ENCODE measurements around the gene CPN1. TPM values are rescaled to one million over a fixed set of nuclear protein-coding genes. Genes with fewer than 3 reads are reported as not detected.
"Not testable (repeated sequence)": the region's sequence is repeated elsewhere in the genome, so short reads cannot be mapped to it uniquely, and the experiment has no call there.

Gene CPN1
- total RNA-seq, 3 donors from 2014 or later (not counting 1 experiment from before 2014, with no cell fraction given) = not detected

DNA sequence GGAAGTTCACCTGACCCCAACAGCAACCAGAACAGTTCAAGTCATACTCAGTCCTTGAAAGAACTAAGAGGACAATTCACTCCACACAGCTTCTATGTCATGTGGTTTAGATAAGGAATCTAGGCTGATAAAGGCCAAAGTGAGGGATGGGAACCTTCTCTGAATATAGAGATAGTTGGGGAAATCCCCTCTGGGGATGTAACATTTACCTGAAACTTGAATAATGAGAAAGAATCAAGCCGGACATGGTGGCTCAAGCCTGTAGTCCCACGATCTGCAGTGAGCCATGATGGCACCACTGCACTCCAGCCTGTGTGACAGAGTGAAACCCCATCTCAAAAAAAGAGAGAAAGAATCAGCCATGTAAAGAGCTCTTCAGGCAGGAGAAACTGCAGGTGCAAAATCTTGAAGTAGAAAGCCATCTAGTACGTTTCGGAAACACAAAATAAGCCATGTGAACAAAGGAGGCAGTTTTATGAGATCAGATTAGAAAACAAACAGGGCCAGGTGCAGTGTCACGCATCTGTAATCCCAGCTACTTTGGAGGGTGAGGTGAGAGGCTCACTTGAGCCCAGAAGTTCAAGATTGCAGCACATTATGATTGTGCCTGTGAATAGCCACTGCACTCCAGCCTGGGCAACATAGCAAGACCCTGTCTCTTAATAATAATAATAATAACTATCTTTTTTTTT, 67.5 kb downstream of the CPN1 start:
- H3K36me3 ChIP-seq (ENCODE audit: control insufficient read depth, insufficient read depth, low read length) = no peaks in the 10 kb centered on the region
- no peaks in the 10 kb centered on the region for H3K9me3 Mint-ChIP-seq
- H3K4me1 Mint-ChIP-seq = peaks cover 12% of the 10 kb centered on the region in 2 donors
- peak overlapping the region; percentile 19 for H3K27ac ChIP-seq (ENCODE audit: low read length)
- intact Hi-C loops (cut with micrococcal nuclease) = loop anchor here (10.0 kb wide), 1 partner anchor 169 kb away; no protein-coding TSS in a partner anchor
- H3K4me3 Mint-ChIP-seq = no peak overlapping the region
- H3K4me1 ChIP-seq (ENCODE audit: control insufficient read depth, insufficient read depth, low read length) = peaks cover 8% of the 10 kb centered on the region
- H3K27ac Mint-ChIP-seq = no peak overlapping the region
- no peaks in the 10 kb centered on the region for H3K36me3 Mint-ChIP-seq
- H3K9me3 ChIP-seq (ENCODE audit: control insufficient read depth, insufficient read depth, low read length) = no peaks in the 10 kb centered on the region
- DNase-seq (no peak), ATAC-seq (no peak)
- H3K4me3 ChIP-seq (ENCODE audit: low read length) = no peak overlapping the region
- H3K27me3 Mint-ChIP-seq (ENCODE audit: low read depth in 2 of 2) = peaks cover 2 to 11% of the 10 kb centered on the region in 2 donors
- 57% methylated on average over 5 of the region's 5 CpGs for WGBS (ENCODE audit: insufficient coverage)
- no peaks in the 10 kb centered on the region for H3K27me3 ChIP-seq (ENCODE audit: control insufficient read depth, insufficient read depth, low read length)
- TF ChIP-seq, protein P1, sequence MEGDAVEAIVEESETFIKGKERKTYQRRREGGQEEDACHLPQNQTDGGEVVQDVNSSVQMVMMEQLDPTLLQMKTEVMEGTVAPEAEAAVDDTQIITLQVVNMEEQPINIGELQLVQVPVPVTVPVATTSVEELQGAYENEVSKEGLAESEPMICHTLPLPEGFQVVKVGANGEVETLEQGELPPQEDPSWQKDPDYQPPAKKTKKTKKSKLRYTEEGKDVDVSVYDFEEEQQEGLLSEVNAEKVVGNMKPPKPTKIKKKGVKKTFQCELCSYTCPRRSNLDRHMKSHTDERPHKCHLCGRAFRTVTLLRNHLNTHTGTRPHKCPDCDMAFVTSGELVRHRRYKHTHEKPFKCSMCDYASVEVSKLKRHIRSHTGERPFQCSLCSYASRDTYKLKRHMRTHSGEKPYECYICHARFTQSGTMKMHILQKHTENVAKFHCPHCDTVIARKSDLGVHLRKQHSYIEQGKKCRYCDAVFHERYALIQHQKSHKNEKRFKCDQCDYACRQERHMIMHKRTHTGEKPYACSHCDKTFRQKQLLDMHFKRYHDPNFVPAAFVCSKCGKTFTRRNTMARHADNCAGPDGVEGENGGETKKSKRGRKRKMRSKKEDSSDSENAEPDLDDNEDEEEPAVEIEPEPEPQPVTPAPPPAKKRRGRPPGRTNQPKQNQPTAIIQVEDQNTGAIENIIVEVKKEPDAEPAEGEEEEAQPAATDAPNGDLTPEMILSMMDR (IDR thresholded peaks at IDR 0.05) = no peak

DNA sequence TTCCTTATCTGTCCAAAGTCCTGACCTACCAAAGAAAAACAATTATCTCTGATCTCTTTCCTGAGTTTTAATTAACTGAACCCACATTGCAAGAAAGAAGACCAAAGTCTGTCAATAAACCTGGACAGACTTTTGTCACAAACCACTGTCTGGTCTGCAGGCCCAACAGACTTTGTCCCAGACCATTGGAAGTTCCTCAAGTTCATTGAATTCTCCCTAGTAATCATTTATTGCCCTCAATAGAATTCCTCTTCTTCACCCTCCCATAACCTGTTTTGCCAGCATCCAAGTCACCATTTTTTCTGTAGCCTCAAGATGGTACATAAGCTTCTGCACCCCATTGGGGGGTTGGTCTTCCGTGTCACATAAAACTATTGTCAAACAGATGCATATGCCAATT, 68.0 kb downstream of the CPN1 start:
- ATAC-seq = no peak
- H3K4me3 ChIP-seq (ENCODE audit: low read length) = no peak overlapping the region
- no peaks in the 10 kb centered on the region for H3K9me3 ChIP-seq (ENCODE audit: control insufficient read depth, insufficient read depth, low read length)
- no peak for DNase-seq
- no peaks in the 10 kb centered on the region for H3K27me3 ChIP-seq (ENCODE audit: control insufficient read depth, insufficient read depth, low read length)
- H3K27ac ChIP-seq (ENCODE audit: low read length) = peak overlapping the region; percentile 25
- intact Hi-C loops (cut with micrococcal nuclease) = loop anchor here (10.0 kb wide), 1 partner anchor 169 kb away; no protein-coding TSS in a partner anchor
- Mint-ChIP-seq H3K36me3 (no peaks in the 10 kb centered on the region), H3K9me3 (no peaks in the 10 kb centered on the region), H3K27me3 (ENCODE audit: low read depth in 2 of 2) (peaks cover 2 to 6% of the 10 kb centered on the region in 2 donors), H3K27ac (no peak overlapping the region), H3K4me1 (peaks cover 17% of the 10 kb centered on the region in 2 donors), H3K4me3 (no peak overlapping the region)
- H3K4me1 ChIP-seq (ENCODE audit: control insufficient read depth, insufficient read depth, low read length) = peaks cover 11% of the 10 kb centered on the region
- TF ChIP-seq, protein P1 (IDR thresholded peaks at IDR 0.05) = no peak
- no peaks in the 10 kb centered on the region for H3K36me3 ChIP-seq (ENCODE audit: control insufficient read depth, insufficient read depth, low read length)
- 37% methylated on average over 1 of the region's 1 CpG for WGBS (ENCODE audit: insufficient coverage)

DNA sequence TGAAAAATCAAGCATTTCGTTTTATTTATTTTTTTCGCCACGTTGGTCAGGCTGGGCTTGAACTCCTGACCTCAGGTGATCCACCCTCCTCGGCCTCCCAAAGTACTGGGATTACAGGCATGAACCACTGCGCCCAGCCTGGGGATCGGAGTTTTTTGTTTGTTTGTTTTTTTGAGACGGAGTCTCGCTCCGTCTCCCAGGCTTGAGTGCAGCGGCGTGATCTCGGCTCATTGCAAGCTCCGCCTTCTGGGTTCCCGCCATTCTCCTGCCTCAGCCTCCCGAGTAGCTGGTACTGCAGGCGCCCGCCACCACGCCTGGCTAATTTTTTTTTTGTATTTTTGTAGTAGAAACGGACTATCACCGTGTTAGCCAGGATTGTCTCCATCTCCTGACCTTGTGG, 69.8 kb downstream of the CPN1 start:
- intact Hi-C loops (cut with micrococcal nuclease) = loop anchor here (10.0 kb wide), 1 partner anchor 167 kb away; no protein-coding TSS in a partner anchor
- H3K27me3 Mint-ChIP-seq (ENCODE audit: low read depth in 2 of 2); H3K4me3 Mint-ChIP-seq; DNase-seq; H3K27me3 ChIP-seq (ENCODE audit: control insufficient read depth, insufficient read depth, low read length); ATAC-seq; H3K27ac ChIP-seq (ENCODE audit: low read length); H3K4me3 ChIP-seq (ENCODE audit: low read length); H3K36me3 ChIP-seq (ENCODE audit: control insufficient read depth, insufficient read depth, low read length); H3K9me3 Mint-ChIP-seq; H3K27ac Mint-ChIP-seq; H3K36me3 Mint-ChIP-seq; H3K9me3 ChIP-seq (ENCODE audit: control insufficient read depth, insufficient read depth, low read length): not testable (repeated sequence)
- 96% methylated on average over 20 of the region's 20 CpGs for WGBS (ENCODE audit: insufficient coverage)
- H3K4me1 Mint-ChIP-seq = peaks cover 33 to 35% of the 10 kb centered on the region in 2 donors
- peaks cover 11% of the 10 kb centered on the region for H3K4me1 ChIP-seq (ENCODE audit: control insufficient read depth, insufficient read depth, low read length)

DNA sequence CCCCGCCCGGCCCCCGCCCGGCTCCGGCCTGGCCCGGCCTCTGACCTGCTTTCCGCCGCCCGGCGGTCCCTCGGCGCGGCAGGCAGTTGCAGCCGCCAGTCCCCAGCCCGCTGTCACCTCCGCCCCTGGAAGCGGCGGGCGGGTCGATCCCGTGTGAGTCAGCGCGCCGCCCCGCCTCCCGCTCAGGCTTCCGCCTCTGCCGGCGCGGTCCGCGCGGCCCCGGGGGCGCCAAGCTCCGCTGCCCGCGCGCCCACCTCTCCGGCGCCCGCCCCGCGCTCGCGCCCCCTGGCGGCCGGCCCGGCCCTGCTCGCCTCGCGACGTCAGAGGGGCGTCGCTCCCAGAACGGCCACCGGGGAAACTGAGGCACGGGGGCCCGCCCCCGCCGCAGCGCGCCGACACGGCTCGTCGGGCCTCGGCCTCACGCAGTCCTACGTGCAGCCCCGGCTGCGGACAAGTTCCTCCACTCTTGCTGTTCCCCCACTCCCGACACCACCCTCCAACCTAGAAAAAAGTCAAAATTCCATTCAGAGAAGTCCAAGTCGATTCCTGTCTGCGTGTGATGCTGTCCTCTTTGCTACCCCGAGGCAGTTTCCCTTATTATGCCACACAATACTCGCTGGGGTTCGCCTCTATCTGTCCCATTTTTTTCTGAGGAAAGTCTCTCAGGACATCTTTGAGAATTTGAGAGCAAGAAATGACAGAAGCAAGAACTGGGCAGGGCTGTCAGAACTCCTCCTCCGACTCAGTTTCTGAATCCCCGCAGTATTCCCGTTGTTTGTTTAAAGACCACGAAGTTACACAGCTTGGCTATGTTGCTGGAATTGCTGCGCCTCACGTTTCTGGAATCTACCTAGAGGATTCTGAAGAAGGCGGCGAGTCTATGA, 71.6 kb downstream of the CPN1 start, which contains the start of gene DNMBP:
DNMBP (minus strand) TSS at position 155 of the 884 bp plus-strand sequence. CDS start 37,823 bp downstream, outside the sequence.
- ATAC-seq (peak; percentile 96 to 98 (median 97)), DNase-seq (peak; percentile 86 to 91)
- Mint-ChIP-seq H3K27me3 (ENCODE audit: low read depth in 2 of 2) (no peaks in the 10 kb centered on the region), H3K36me3 (no peaks in the 10 kb centered on the region), H3K27ac (peak within 1 kb of the TSS; percentile 41 to 89), H3K4me1 (peaks cover 36 to 41% of the 10 kb centered on the region in 2 donors), H3K4me3 (peak within 1 kb of the TSS; percentile 93), H3K9me3 (no peaks in the 10 kb centered on the region)
- Histone ChIP-seq H3K36me3 (ENCODE audit: control insufficient read depth, insufficient read depth, low read length) (no peaks in the 10 kb centered on the region), H3K27me3 (ENCODE audit: control insufficient read depth, insufficient read depth, low read length) (no peaks in the 10 kb centered on the region), H3K9me3 (ENCODE audit: control insufficient read depth, insufficient read depth, low read length) (no peaks in the 10 kb centered on the region), H3K4me3 (ENCODE audit: low read length) (peak within 1 kb of the TSS; percentile 83), H3K4me1 (ENCODE audit: control insufficient read depth, insufficient read depth, low read length) (peaks cover 11% of the 10 kb centered on the region), H3K27ac (ENCODE audit: low read length) (peak within 1 kb of the TSS; percentile 67)
- WGBS (ENCODE audit: insufficient coverage) = 5% methylated on average over 86 of the region's 86 CpGs
- TF ChIP-seq, protein P1 (IDR thresholded peaks at IDR 0.05) = peak; percentile 59
- intact Hi-C loops (cut with micrococcal nuclease) = loop anchor here (1.0 to 10.0 kb wide), 2 partner anchors 16 to 165 kb away; no protein-coding TSS in a partner anchor
